NCI-H69 (cell line): Measurements from ENCODE around the gene GAS7.
"Not testable (repeated sequence)": the region's sequence is repeated elsewhere in the genome, so short reads cannot be mapped to it uniquely, and the experiment has no call there.

Experiments
- DNase-seq: peaks from one replicate; lab custom pipeline; 2025; lab: John Stamatoyannopoulos, UW

GAS7 gene

GRCh38 chr17:10109146-10109545 lies 89.3 kb downstream of the GAS7 start:
- no peak for DNase-seq

GRCh38 chr17:10107316-10108165 lies 90.9 kb downstream of the GAS7 start:
- DNase-seq: no peak

GRCh38 chr17:10106067-10106466 lies 92.3 kb downstream of the GAS7 start:
- DNase-seq: no peak

GRCh38 chr17:10105513-10106001 lies 92.8 kb downstream of the GAS7 start:
- DNase-seq: no peak

- no peak for DNase-seq
Observed at GRCh38 chr17:10103712-10104111, 94.7 kb downstream of the GAS7 start.

DNA sequence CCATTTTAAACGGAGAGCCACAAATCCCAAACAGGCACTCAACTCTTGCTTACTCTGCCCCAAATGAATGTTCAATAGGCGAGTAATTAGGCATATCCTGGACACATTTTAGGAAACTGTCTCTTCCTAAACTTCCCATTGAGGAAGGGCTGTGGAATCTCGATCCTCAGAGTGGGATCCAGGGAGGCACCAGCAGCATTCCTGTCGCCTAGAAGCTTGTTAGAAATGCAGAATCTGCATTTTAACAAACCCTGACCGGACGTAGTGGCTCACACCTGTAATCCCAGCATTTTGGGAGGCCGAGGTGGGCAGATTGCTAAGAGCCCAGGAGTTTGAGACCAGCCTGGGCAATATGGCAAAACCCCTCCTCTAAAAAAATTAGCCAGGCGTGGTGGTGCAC lies 95.6 kb downstream of the GAS7 start:
- no peak for DNase-seq

GRCh38 chr17:10099051-10099571 lies 99.3 kb downstream of the GAS7 start:
- no peak for DNase-seq

- no peak for DNase-seq
Observed at GRCh38 chr17:10096596-10096995, 101.8 kb downstream of the GAS7 start.

DNA sequence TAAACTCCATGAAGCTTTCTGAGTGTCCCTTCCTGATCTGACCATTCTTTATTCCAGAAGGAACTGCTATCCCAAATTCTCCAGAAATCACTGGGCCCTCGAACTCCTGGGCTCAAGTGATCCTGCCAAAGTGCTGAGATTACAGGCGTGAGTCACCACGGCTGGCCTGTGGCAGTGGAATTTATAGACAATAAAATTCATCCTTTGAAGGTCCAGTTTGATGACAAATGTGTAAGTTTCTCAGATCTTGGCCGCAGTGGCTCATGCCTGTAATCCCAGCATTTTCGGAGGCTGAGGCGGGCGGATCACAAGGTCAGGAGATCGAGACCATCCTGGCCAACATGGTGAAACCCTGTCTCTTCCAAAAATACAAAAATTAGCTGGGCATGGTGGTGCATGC lies 103.1 kb downstream of the GAS7 start:
- DNase-seq: not testable (repeated sequence)

GRCh38 chr17:10094797-10095196 lies 103.6 kb downstream of the GAS7 start:
- no peak for DNase-seq

DNA sequence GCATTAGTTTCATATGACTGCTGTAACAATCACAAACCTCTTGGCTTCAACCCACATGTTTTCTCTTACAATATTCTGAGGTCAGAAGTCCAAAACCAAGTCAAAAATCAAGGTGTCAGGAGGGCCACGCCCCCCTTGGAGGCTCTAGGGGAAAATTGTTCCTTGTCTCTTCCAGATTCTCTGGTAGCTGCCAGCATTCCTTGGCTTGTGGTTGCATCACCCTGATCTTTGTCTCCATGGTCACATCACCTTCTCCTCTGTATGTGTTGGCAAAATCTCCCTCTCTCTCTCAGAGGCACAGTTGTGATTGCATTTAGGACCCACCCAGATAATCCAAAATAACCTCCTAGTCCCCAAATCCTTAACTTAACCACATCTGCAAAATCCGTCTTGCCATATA lies 105.8 kb downstream of the GAS7 start:
- DNase-seq: no peak

DNA sequence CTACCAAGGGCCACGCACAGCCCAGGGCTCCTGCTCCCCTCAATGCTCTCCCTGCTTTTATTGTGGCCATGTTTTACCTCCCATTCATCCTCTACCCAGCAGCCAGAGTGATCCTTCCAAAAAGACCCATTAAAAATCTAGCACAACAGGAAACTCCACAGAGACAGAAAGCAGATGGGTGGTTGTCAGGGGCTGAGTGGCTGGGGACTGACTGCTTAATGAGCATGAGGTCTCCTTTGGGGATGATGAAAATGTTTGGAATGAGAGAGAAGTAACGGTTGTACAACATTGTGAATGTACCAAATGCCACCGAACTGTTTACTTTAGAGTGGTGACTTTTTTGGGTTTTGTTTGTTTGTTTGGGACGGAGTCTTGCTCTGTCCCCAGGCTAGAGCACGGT lies 107.4 kb downstream of the GAS7 start:
- DNase-seq: no peak

- no peak for DNase-seq
Observed at GRCh38 chr17:10089196-10089804, 109.1 kb downstream of the GAS7 start.

DNA sequence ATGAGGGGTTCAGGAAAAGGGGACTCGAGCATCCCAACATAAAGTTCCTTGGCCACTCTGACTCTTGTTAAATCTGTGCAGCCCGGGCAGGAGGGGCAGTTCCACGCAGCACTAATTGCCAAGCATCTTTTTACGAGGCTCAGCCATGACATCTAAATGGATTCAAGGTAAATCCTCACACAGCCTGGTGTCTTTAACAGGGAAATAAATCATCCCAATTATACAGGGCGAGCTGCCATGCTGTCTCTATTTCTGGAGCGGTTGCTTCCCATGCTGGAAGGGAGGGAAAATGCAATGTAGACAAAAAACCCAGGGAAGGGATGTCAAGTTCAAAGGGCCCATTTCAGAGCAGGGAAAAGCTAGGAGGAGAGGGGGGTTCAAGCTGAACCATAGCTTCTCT lies 110.0 kb downstream of the GAS7 start:
- DNase-seq: no peak

GRCh38 chr17:10087355-10087754 lies 111.1 kb downstream of the GAS7 start:
- DNase-seq: no peak

- no peak for DNase-seq
Observed at GRCh38 chr17:10083864-10084263, 114.5 kb downstream of the GAS7 start.

DNA sequence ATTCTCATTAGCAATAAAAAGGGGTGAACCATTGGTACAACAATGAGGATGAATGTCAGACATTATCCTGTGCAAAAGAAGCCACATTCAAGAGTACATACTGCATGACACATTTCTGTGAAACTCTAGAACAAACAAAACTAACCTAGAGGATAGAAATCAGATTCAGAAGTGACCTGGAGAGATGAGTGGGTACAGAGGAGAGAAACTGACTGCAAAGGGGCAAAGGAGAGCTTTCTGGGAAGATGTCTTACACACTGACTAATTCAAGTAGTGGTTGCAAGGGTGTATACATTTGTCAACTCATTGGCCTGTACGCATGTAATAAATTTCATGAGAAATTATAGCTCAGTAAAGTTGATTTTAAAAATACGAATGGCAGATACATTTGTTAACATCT lies 115.6 kb downstream of the GAS7 start:
- no peak for DNase-seq

GRCh38 chr17:10081571-10082169 lies 116.7 kb downstream of the GAS7 start:
- DNase-seq: no peak

- no peak for DNase-seq
Observed at GRCh38 chr17:10077561-10078299, 120.7 kb downstream of the GAS7 start.

DNA sequence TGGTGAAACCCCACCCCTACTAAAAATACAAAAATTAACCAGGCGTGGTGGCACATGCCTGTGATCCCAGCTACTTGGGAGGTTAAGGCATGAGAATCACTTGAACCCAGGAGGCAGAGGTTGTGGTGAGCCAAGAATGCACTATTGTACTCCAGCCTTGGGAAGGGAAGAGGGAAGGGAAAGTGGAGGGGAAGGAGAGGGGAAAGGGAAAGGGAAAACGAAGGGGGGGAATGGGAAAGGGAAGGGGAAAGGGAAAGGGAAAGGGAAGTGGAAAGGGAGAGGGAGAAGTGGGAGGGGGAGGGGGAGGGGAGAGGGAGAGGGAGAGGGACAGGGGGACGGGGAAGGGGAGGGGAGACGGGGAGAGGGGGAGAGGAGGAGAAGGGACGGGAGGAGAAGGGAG lies 122.5 kb downstream of the GAS7 start:
- no peak for DNase-seq

DNA sequence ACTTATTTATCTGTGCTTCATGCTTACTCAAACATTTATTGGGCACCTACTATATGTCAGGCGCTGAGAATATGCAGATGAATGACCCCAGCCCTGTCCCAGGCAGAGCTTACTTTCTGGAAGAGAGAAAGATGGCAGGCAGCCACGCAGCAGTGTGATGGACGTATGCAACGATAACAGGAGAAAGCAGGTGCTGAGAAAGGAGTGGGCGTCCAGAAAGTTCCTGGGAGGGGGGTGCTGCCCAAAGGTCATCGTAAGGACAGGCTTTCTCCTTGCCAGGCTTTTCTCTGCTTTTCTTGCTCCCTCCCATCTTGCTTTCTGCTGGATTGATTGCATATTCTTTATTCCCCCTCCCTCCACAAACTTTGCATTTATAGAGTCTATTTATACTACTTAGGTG lies 124.5 kb downstream of the GAS7 start:
- DNase-seq: no peak
